ENCODE data around the gene TUBG1.

TUBG1 gene

DNA sequence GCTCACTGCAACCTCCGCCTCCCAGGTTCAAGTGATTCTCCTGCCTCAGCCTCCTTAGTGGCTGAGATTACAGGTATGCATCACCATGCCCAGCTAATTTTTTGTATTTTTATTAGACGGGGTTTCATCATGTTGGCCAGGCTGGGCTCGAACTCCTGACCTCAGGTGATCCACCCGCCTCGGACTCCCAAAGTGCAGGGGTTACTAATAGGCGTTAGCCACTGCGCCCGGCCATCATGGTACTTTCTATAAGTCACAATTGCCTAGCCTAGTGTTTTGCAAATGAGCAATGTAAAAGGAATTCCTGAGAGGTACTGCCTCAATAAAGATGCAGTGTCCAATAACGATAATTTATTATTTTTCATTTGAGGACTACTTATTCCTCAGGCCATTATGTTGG is 18.1 kb upstream of the TUBG1 start:
- no peak overlapping the region for H3K4me2 ChIP-seq (ENCODE audit: low read length)
- no peaks in the 10 kb centered on the region for H3K27me3 ChIP-seq (ENCODE audit: insufficient read depth, low read length)
- H2BK120ac ChIP-seq (ENCODE audit: insufficient read depth, low read length, poor library complexity) = no peak overlapping the region
- no peak overlapping the region for H2BK12ac ChIP-seq (ENCODE audit: low read length)
- H3K4me3 ChIP-seq (ENCODE audit: low read depth, low read length) = no peak overlapping the region
- no CpG with 5 or more reads among the region's 9 CpGs for WGBS (ENCODE audit: extremely low coverage, insufficient coverage, insufficient read length)
- no peak for DNase-seq
- peaks cover 2% of the 10 kb centered on the region for H3K9me3 ChIP-seq (ENCODE audit: insufficient read depth, low read depth, low read length)
- no peaks in the 10 kb centered on the region for H3K79me2 ChIP-seq (ENCODE audit: control insufficient read depth, insufficient read depth, low read length, poor library complexity)
- H3K27ac ChIP-seq (ENCODE audit: low read depth, low read length) = no peak overlapping the region
- no peak overlapping the region for H3K9ac ChIP-seq (ENCODE audit: low read length)
- H3K4me1 ChIP-seq (ENCODE audit: control insufficient read depth in 1 of 2, insufficient read depth in 2 of 2, low read length in 2 of 2) = no peaks in the 10 kb centered on the region
- H3K18ac ChIP-seq (ENCODE audit: low read length) = no peak overlapping the region
- no peak overlapping the region for H2AK5ac ChIP-seq (ENCODE audit: low read length)
- no peak overlapping the region for H4K12ac ChIP-seq (ENCODE audit: low read depth, low read length)
- H2AFZ ChIP-seq (ENCODE audit: insufficient read depth, low read length, poor library complexity) = no peak overlapping the region
- H2BK5ac ChIP-seq (ENCODE audit: low read depth, low read length, poor library complexity) = no peak overlapping the region
- no peak overlapping the region for H3K14ac ChIP-seq (ENCODE audit: low read length)
- no peak overlapping the region for H4K8ac ChIP-seq (ENCODE audit: low read depth, low read length)
- H3K4ac ChIP-seq (ENCODE audit: low read depth, low read length) = no peak overlapping the region
- no peaks in the 10 kb centered on the region for H3K79me1 ChIP-seq (ENCODE audit: low read length)
- H3K23ac ChIP-seq (ENCODE audit: low read length) = no peak overlapping the region
- peaks cover 13 to 33% of the 10 kb centered on the region in 2 experiments for H3K36me3 ChIP-seq (ENCODE audit: control insufficient read depth in 1 of 2, insufficient read depth in 2 of 2, low read length in 2 of 2)
- no peak overlapping the region for H4K91ac ChIP-seq (ENCODE audit: low read depth, low read length)

DNA sequence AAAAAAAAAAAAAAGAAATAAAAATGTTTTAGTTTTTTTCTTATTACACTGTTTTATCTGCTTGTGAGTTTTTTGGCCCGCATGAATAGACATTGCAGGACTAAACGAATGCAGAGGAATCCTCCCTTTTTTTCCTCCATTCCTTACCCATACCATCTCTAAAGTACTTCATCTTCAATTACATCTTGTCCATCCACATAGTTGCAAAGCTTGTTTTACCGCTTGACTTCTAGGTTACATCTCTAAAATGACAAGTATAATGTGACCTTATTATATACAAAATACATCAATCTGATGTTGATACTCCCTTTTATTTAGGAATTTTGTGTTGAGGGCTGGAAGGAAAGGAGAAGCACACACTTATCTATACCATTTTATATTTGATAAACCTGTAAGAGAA is 13.1 kb upstream of the TUBG1 start:
- Histone ChIP-seq H3K18ac (ENCODE audit: low read length) (no peak overlapping the region), H4K12ac (ENCODE audit: low read depth, low read length) (no peak overlapping the region), H3K36me3 (ENCODE audit: control insufficient read depth in 1 of 2, insufficient read depth in 2 of 2, low read length in 2 of 2) (peaks cover 4% of the 10 kb centered on the region in 2 experiments), H2BK12ac (ENCODE audit: low read length) (no peak overlapping the region), H3K79me2 (ENCODE audit: control insufficient read depth, insufficient read depth, low read length, poor library complexity) (no peaks in the 10 kb centered on the region), H2BK5ac (ENCODE audit: low read depth, low read length, poor library complexity) (no peak overlapping the region), H3K4ac (ENCODE audit: low read depth, low read length) (no peak overlapping the region), H3K27me3 (ENCODE audit: insufficient read depth, low read length) (no peaks in the 10 kb centered on the region), H3K4me2 (ENCODE audit: low read length) (no peak overlapping the region), H2AK5ac (ENCODE audit: low read length) (no peak overlapping the region), H3K4me1 (ENCODE audit: control insufficient read depth in 1 of 2, insufficient read depth in 2 of 2, low read length in 2 of 2) (no peaks in the 10 kb centered on the region), H4K8ac (ENCODE audit: low read depth, low read length) (no peak overlapping the region), H3K79me1 (ENCODE audit: low read length) (no peaks in the 10 kb centered on the region), H3K4me3 (ENCODE audit: low read depth, low read length) (no peak overlapping the region), H4K91ac (ENCODE audit: low read depth, low read length) (no peak overlapping the region), H3K9me3 (ENCODE audit: insufficient read depth, low read depth, low read length) (no peaks in the 10 kb centered on the region), H3K9ac (ENCODE audit: low read length) (no peak overlapping the region), H3K14ac (ENCODE audit: low read length) (no peak overlapping the region), H3K27ac (ENCODE audit: low read depth, low read length) (no peak overlapping the region), H3K23ac (ENCODE audit: low read length) (no peak overlapping the region), H2AFZ (ENCODE audit: insufficient read depth, low read length, poor library complexity) (no peak overlapping the region), H2BK120ac (ENCODE audit: insufficient read depth, low read length, poor library complexity) (no peak overlapping the region)
- DNase-seq = peak in 1 of 2 donors; percentile 80
- WGBS (ENCODE audit: extremely low coverage, insufficient coverage, insufficient read length) = no CpG with 5 or more reads among the region's 3 CpGs

- H2AFZ ChIP-seq (ENCODE audit: insufficient read depth, low read length, poor library complexity) = no peak overlapping the region
- H2BK120ac ChIP-seq (ENCODE audit: insufficient read depth, low read length, poor library complexity) = no peak overlapping the region
- no CpG with 5 or more reads among the region's 2 CpGs for WGBS (ENCODE audit: extremely low coverage, insufficient coverage, insufficient read length)
- H2AK5ac ChIP-seq (ENCODE audit: low read length) = no peak overlapping the region
- H3K14ac ChIP-seq (ENCODE audit: low read length) = no peak overlapping the region
- no peak overlapping the region for H4K12ac ChIP-seq (ENCODE audit: low read depth, low read length)
- no peak overlapping the region for H2BK5ac ChIP-seq (ENCODE audit: low read depth, low read length, poor library complexity)
- H4K91ac ChIP-seq (ENCODE audit: low read depth, low read length) = no peak overlapping the region
- no peaks in the 10 kb centered on the region for H3K79me2 ChIP-seq (ENCODE audit: control insufficient read depth, insufficient read depth, low read length, poor library complexity)
- no peak overlapping the region for H3K9ac ChIP-seq (ENCODE audit: low read length)
- H3K9me3 ChIP-seq (ENCODE audit: insufficient read depth, low read depth, low read length) = no peaks in the 10 kb centered on the region
- H3K4me1 ChIP-seq (ENCODE audit: control insufficient read depth in 1 of 2, insufficient read depth in 2 of 2, low read length in 2 of 2) = no peaks in the 10 kb centered on the region
- peaks cover 0 to 5% of the 10 kb centered on the region in 2 experiments for H3K36me3 ChIP-seq (ENCODE audit: control insufficient read depth in 1 of 2, insufficient read depth in 2 of 2, low read length in 2 of 2)
- H3K79me1 ChIP-seq (ENCODE audit: low read length) = no peaks in the 10 kb centered on the region
- H3K4me2 ChIP-seq (ENCODE audit: low read length) = no peak overlapping the region
- no peak overlapping the region for H4K8ac ChIP-seq (ENCODE audit: low read depth, low read length)
- no peak overlapping the region for H3K23ac ChIP-seq (ENCODE audit: low read length)
- no peak overlapping the region for H2BK12ac ChIP-seq (ENCODE audit: low read length)
- H3K27me3 ChIP-seq (ENCODE audit: insufficient read depth, low read length) = no peaks in the 10 kb centered on the region
- H3K4me3 ChIP-seq (ENCODE audit: low read depth, low read length) = no peak overlapping the region
- no peak overlapping the region for H3K4ac ChIP-seq (ENCODE audit: low read depth, low read length)
- H3K27ac ChIP-seq (ENCODE audit: low read depth, low read length) = no peak overlapping the region
- DNase-seq = no peak
- no peak overlapping the region for H3K18ac ChIP-seq (ENCODE audit: low read length)
Observed at GRCh38 chr17:42598905-42599304, 10.6 kb upstream of the TUBG1 start.

DNA sequence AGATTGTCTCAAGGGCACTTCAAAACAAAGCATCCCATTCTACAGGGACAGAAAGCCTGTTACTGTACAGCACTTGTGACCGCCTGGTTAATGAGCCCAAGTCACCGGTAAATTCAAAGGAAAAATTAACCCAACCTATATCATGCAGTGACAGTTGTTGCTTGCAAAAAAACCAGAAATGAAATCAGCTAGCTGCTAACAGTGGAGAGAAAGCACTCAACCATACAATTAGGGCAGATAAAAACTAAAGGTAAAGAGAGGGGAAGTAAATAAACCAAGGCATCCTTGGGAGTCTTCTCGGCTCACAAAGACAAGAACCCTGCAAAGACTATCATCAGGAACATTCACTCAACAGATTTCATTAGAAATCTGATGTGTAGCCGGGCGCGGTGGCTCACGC is 6.2 kb upstream of the TUBG1 start:
- no peak overlapping the region for H2AFZ ChIP-seq (ENCODE audit: insufficient read depth, low read length, poor library complexity)

More for the DNA sequence above, 6.2 kb upstream of the TUBG1 start:
- Histone ChIP-seq H3K27ac (ENCODE audit: low read depth, low read length) (no peak overlapping the region), H2BK5ac (ENCODE audit: low read depth, low read length, poor library complexity) (no peak overlapping the region), H3K9ac (ENCODE audit: low read length) (no peak overlapping the region), H3K4me2 (ENCODE audit: low read length) (no peak overlapping the region), H2BK12ac (ENCODE audit: low read length) (no peak overlapping the region), H3K79me2 (ENCODE audit: control insufficient read depth, insufficient read depth, low read length, poor library complexity) (no peaks in the 10 kb centered on the region), H3K79me1 (ENCODE audit: low read length) (no peaks in the 10 kb centered on the region), H2BK120ac (ENCODE audit: insufficient read depth, low read length, poor library complexity) (no peak overlapping the region), H3K23ac (ENCODE audit: low read length) (no peak overlapping the region), H4K8ac (ENCODE audit: low read depth, low read length) (no peak overlapping the region), H3K36me3 (ENCODE audit: control insufficient read depth in 1 of 2, insufficient read depth in 2 of 2, low read length in 2 of 2) (peaks cover 0 to 5% of the 10 kb centered on the region in 2 experiments), H3K18ac (ENCODE audit: low read length) (no peak overlapping the region), H3K4ac (ENCODE audit: low read depth, low read length) (no peak overlapping the region), H3K27me3 (ENCODE audit: insufficient read depth, low read length) (no peaks in the 10 kb centered on the region), H3K9me3 (ENCODE audit: insufficient read depth, low read depth, low read length) (no peaks in the 10 kb centered on the region), H2AK5ac (ENCODE audit: low read length) (no peak overlapping the region), H4K12ac (ENCODE audit: low read depth, low read length) (no peak overlapping the region), H3K4me1 (ENCODE audit: control insufficient read depth in 1 of 2, insufficient read depth in 2 of 2, low read length in 2 of 2) (peaks cover 0 to 3% of the 10 kb centered on the region in 2 experiments), H3K4me3 (ENCODE audit: low read depth, low read length) (no peak overlapping the region), H4K91ac (ENCODE audit: low read depth, low read length) (no peak overlapping the region), H3K14ac (ENCODE audit: low read length) (no peak overlapping the region)
- DNase-seq = no peak
- WGBS (ENCODE audit: extremely low coverage, insufficient coverage, insufficient read length) = no CpG with 5 or more reads among the region's 7 CpGs
